Ectodermal cell (in vitro differentiated cells): ENCODE data around the gene IER5L.

Source experiments
- H3K27ac ChIP-seq: 2 replicates; pipeline ENCODE4 v1.7.0; 2013; ENCODE audit warnings: mild to moderate bottlenecking, low read depth, low read length; ENCODE audit not compliant: insufficient read depth, poor library complexity, severe bottlenecking
- H3K27me3 ChIP-seq: 2 replicates; pipeline ENCODE4 v1.7.0; 2013; ENCODE audit warnings: mild to moderate bottlenecking, low read length; ENCODE audit not compliant: insufficient read depth, control insufficient read depth, poor library complexity, severe bottlenecking
- H3K36me3 ChIP-seq: one replicate; pipeline ENCODE4 v1.7.0; 2013; ENCODE audit warnings: low read length; ENCODE audit not compliant: control insufficient read depth, insufficient read depth
- H3K4me1 ChIP-seq: one replicate; pipeline ENCODE4 v1.7.0; 2013; ENCODE audit warnings: low read length; ENCODE audit not compliant: control insufficient read depth, insufficient read depth
- H3K4me3 ChIP-seq: 2 replicates; pipeline ENCODE4 v1.7.0; 2013; ENCODE audit warnings: low read depth, low read length, control low read depth; ENCODE audit not compliant: insufficient read depth
- H3K9me3 ChIP-seq: 2 replicates; pipeline ENCODE4 v1.7.0; 2013; ENCODE audit warnings: mild to moderate bottlenecking, low read length, moderate library complexity; ENCODE audit not compliant: control insufficient read depth
- WGBS, 2 experiments: methylation state at CpG; one replicate each; pipeline ENCODE4 v1.1.7; 2013; ENCODE audit warnings: missing lambda C conversion rate in 2 of 2; 5-methylcytosine and 5-hydroxymethylcytosine counted together

Gene IER5L

GRCh38 chr9:129206401-129206800 is 28.3 kb upstream of the IER5L start:
- Histone ChIP-seq H3K27me3 (peaks cover 3% of the 10 kb centered on the region), H3K9me3 (no peaks in the 10 kb centered on the region), H3K4me1 (peaks cover 11% of the 10 kb centered on the region), H3K36me3 (no peaks in the 10 kb centered on the region), H3K4me3 (no peak overlapping the region), H3K27ac (no peak overlapping the region)
- 59% methylated on average over 2 of the region's 2 CpGs for WGBS, 2 experiments

- Histone ChIP-seq H3K4me1 (peaks cover 11% of the 10 kb centered on the region), H3K36me3 (no peaks in the 10 kb centered on the region), H3K4me3 (no peak overlapping the region), H3K27ac (no peak overlapping the region), H3K9me3 (no peaks in the 10 kb centered on the region), H3K27me3 (peaks cover 3% of the 10 kb centered on the region)
- 90% methylated on average over 7 of the region's 7 CpGs for WGBS, 2 experiments
Observed at GRCh38 chr9:129204840-129205239, 26.8 kb upstream of the IER5L start.

- WGBS, 2 experiments = 83 to 85% methylated on average over 11 of the region's 11 CpGs
- H3K4me1 ChIP-seq = peaks cover 9% of the 10 kb centered on the region
- no peak overlapping the region for H3K27ac ChIP-seq
- no peak overlapping the region for H3K4me3 ChIP-seq
- no peaks in the 10 kb centered on the region for H3K36me3 ChIP-seq
- no peaks in the 10 kb centered on the region for H3K9me3 ChIP-seq
- peaks cover 10% of the 10 kb centered on the region for H3K27me3 ChIP-seq
Observed at GRCh38 chr9:129203556-129203909, 25.5 kb upstream of the IER5L start.

GRCh38 chr9:129202613-129203555 is 24.8 kb upstream of the IER5L start:
- H3K27me3 ChIP-seq = peaks cover 16% of the 10 kb centered on the region
- WGBS, 2 experiments = 8 to 9% methylated on average over 57 of the region's 57 CpGs
- no peak overlapping the region for H3K27ac ChIP-seq
- H3K4me3 ChIP-seq = peak overlapping the region; percentile 65
- H3K9me3 ChIP-seq = no peaks in the 10 kb centered on the region
- H3K4me1 ChIP-seq = peaks cover 9% of the 10 kb centered on the region
- H3K36me3 ChIP-seq = no peaks in the 10 kb centered on the region

GRCh38 chr9:129201866-129202265 is 23.8 kb upstream of the IER5L start:
- H3K9me3 ChIP-seq = no peaks in the 10 kb centered on the region
- 85 to 87% methylated on average over 9 of the region's 9 CpGs for WGBS, 2 experiments
- H3K27me3 ChIP-seq = peaks cover 19% of the 10 kb centered on the region
- peaks cover 8% of the 10 kb centered on the region for H3K4me1 ChIP-seq
- H3K27ac ChIP-seq = no peak overlapping the region
- H3K4me3 ChIP-seq = no peak overlapping the region
- H3K36me3 ChIP-seq = no peaks in the 10 kb centered on the region

GRCh38 chr9:129201289-129201688 is 23.2 kb upstream of the IER5L start:
- WGBS, 2 experiments = 87 to 88% methylated on average over 9 of the region's 9 CpGs
- H3K4me1 ChIP-seq = peaks cover 8% of the 10 kb centered on the region
- H3K27me3 ChIP-seq = peaks cover 19% of the 10 kb centered on the region
- H3K9me3 ChIP-seq = no peaks in the 10 kb centered on the region
- H3K27ac ChIP-seq = no peak overlapping the region
- H3K4me3 ChIP-seq = no peak overlapping the region
- H3K36me3 ChIP-seq = no peaks in the 10 kb centered on the region

- Histone ChIP-seq H3K4me3 (no peak overlapping the region), H3K9me3 (no peaks in the 10 kb centered on the region), H3K27me3 (peaks cover 19% of the 10 kb centered on the region), H3K36me3 (no peaks in the 10 kb centered on the region), H3K4me1 (peaks cover 8% of the 10 kb centered on the region), H3K27ac (no peak overlapping the region)
- 95 to 98% methylated on average over 6 of the region's 6 CpGs for WGBS, 2 experiments
Observed at GRCh38 chr9:129200255-129200654, 22.2 kb upstream of the IER5L start.

GRCh38 chr9:129199044-129199435 is 21.0 kb upstream of the IER5L start:
- Histone ChIP-seq H3K27ac (no peak overlapping the region), H3K4me1 (peaks cover 8% of the 10 kb centered on the region)
- WGBS, 2 experiments = 75 to 80% methylated on average over 7 of the region's 7 CpGs

GRCh38 chr9:129198319-129199043 is 20.4 kb upstream of the IER5L start:
- H3K9me3 ChIP-seq = no peaks in the 10 kb centered on the region
- 41 to 47% methylated on average over 30 of the region's 30 CpGs for WGBS, 2 experiments
- peaks cover 8% of the 10 kb centered on the region for H3K4me1 ChIP-seq
- no peak overlapping the region for H3K27ac ChIP-seq
- no peaks in the 10 kb centered on the region for H3K36me3 ChIP-seq
- no peak overlapping the region for H3K4me3 ChIP-seq
- H3K27me3 ChIP-seq = peaks cover 18% of the 10 kb centered on the region

More at GRCh38 chr9:129199044-129199435, 21.0 kb upstream of the IER5L start:
- Histone ChIP-seq H3K27me3 (peaks cover 19% of the 10 kb centered on the region), H3K36me3 (no peaks in the 10 kb centered on the region), H3K4me3 (no peak overlapping the region), H3K9me3 (no peaks in the 10 kb centered on the region)

GRCh38 chr9:129197978-129198318 is 19.9 kb upstream of the IER5L start:
- WGBS, 2 experiments = 64 to 70% methylated on average over 8 of the region's 8 CpGs
- no peak overlapping the region for H3K4me3 ChIP-seq
- no peak overlapping the region for H3K27ac ChIP-seq

More at GRCh38 chr9:129197978-129198318, 19.9 kb upstream of the IER5L start:
- H3K27me3 ChIP-seq = peaks cover 16% of the 10 kb centered on the region
- no peaks in the 10 kb centered on the region for H3K36me3 ChIP-seq
- no peaks in the 10 kb centered on the region for H3K9me3 ChIP-seq
- peaks cover 8% of the 10 kb centered on the region for H3K4me1 ChIP-seq
